PC-3 (cell line): Measurements from ENCODE around the gene DCDC2. TPM values are rescaled to one million over a fixed set of nuclear protein-coding genes. Genes with fewer than 3 reads are reported as not detected.

Experiments
- ATAC-seq: fragments of 200-7000 bp; cut with Tn5 transposase; 2 replicates; pipeline ENCODE4 v1.9.1; 2020; ENCODE audit warnings: mild to moderate bottlenecking, moderate library complexity
- BruUV-seq: library from RNA; stranded (reverse); fragments of 400-500 nt; replicated peaks from 2 replicates; lab custom pipeline; 2021; lab: Mats Ljungman, UMichigan
- CTCF ChIA-PET: fragments of 300-600 bp; sonication (Branson Sonifier 250); formaldehyde crosslinking; loops from one replicate; lab custom pipeline; 2022; ENCODE audit warnings: antibody characterized with exemption; lab: Charles Lee
- POLR2A ChIA-PET: fragments of 300-600 bp; sonication (Branson Sonifier 250); formaldehyde crosslinking; loops from one replicate; lab custom pipeline; 2022; ENCODE audit warnings: antibody characterized with exemption; ENCODE audit not compliant: unreplicated experiment; lab: Charles Lee
- DNase-seq: peaks from one replicate; pipeline ENCODE4 v3.0.0-alpha.2; 2015
- H2AFZ ChIP-seq: fragments of 300-600 bp; sonication (generic); 2 replicates; pipeline ENCODE4 v1.6.0; 2016; ENCODE audit warnings: antibody characterized with exemption, low read length
- H3F3A ChIP-seq: fragments of 300-600 bp; sonication (generic); one replicate; pipeline ENCODE4 v1.6.0; 2017; ENCODE audit warnings: antibody characterized with exemption, low read length, control low read depth, mild to moderate bottlenecking; ENCODE audit not compliant: unreplicated experiment
- H3K27ac ChIP-seq: fragments of 300-600 bp; sonication (generic); 2 replicates; pipeline ENCODE4 v1.5.1; 2016; ENCODE audit warnings: mild to moderate bottlenecking, low read length
- H3K27me3 ChIP-seq: fragments of 300-600 bp; sonication (generic); 2 replicates; pipeline ENCODE4 v1.6.1; 2016; ENCODE audit warnings: low read length, mixed read lengths
- H3K36me3 ChIP-seq: fragments of 300-600 bp; sonication (generic); 2 replicates; pipeline ENCODE4 v1.6.1; 2016; ENCODE audit warnings: low read depth, mixed run types, low read length, mixed read lengths
- H3K4me1 ChIP-seq: fragments of 300-600 bp; sonication (generic); 2 replicates; pipeline ENCODE4 v1.5.1; 2016; ENCODE audit warnings: low read length; ENCODE audit not compliant: insufficient read depth
- H3K4me2 ChIP-seq: fragments of 300-600 bp; sonication (generic); 2 replicates; pipeline ENCODE4 v1.6.0; 2016; ENCODE audit warnings: low read length
- H3K4me3 ChIP-seq: fragments of 300-600 bp; sonication (generic); 2 replicates; pipeline ENCODE4 v1.5.1; 2016; ENCODE audit warnings: mild to moderate bottlenecking, low read length, mixed read lengths
- H3K79me2 ChIP-seq: fragments of 300-600 bp; sonication (generic); 2 replicates; pipeline ENCODE4 v1.6.1; 2017; ENCODE audit warnings: low read length, mixed read lengths
- H3K9ac ChIP-seq: fragments of 300-600 bp; sonication (generic); 2 replicates; pipeline ENCODE4 v1.6.0; 2016; ENCODE audit warnings: mild to moderate bottlenecking, low read length
- H3K9me2 ChIP-seq: fragments of 300-600 bp; sonication (generic); replicated peaks from 2 replicates; pipeline ENCODE4 v1.6.1; 2016; ENCODE audit warnings: mixed run types, low read length, mixed read lengths
- H3K9me3 ChIP-seq: fragments of 300-600 bp; sonication (generic); 2 replicates; pipeline ENCODE4 v1.6.1; 2016; ENCODE audit warnings: low read length, mixed read lengths
- H4K20me1 ChIP-seq: fragments of 300-600 bp; sonication (generic); 2 replicates; pipeline ENCODE4 v1.6.1; 2016; ENCODE audit warnings: low read length, mixed read lengths
- CTCF ChIP-seq: fragments of 300-600 bp; sonication (generic); conservative IDR thresholded peaks from 2 replicates; pipeline ENCODE4 v1.5.1; 2017; ENCODE audit warnings: antibody characterized with exemption, low read depth, mild to moderate bottlenecking, low read length
- EZH2 ChIP-seq: fragments of 300-600 bp; sonication (generic); IDR thresholded peaks from one replicate; pipeline ENCODE4 v1.6.1; 2017; ENCODE audit warnings: antibody characterized with exemption, mild to moderate bottlenecking, low read length; ENCODE audit not compliant: unreplicated experiment
- EZH2phosphoT487 ChIP-seq: fragments of 300-600 bp; sonication (generic); IDR thresholded peaks from 2 replicates; pipeline ENCODE4 v1.6.1; 2018; ENCODE audit warnings: mild to moderate bottlenecking, antibody characterized with exemption, low read length, borderline replicate concordance
- intact Hi-C: fragments of 100-400 bp; cut with micrococcal nuclease; formaldehyde crosslinking; loops from 2 replicates; pipeline ENCODE4 v1.9.0; 2023
- total RNA-seq: library from RNA; depleted of rRNA; stranded (reverse); fragments of >200 nt; gene quantifications from 2 replicates; pipeline ENCODE4 v1.2.3, GENCODE V29; 2014

DCDC2 gene
- total RNA-seq, 1 experiment from 2014 or later = 0.11 TPM

- ChIA-PET CTCF (no interaction called here), POLR2A (no interaction called here)
- no peak overlapping the region for H3K4me2 ChIP-seq
- DNase-seq (peak; percentile 77), ATAC-seq (no peak)
- H3K9me2 ChIP-seq = no peaks in the 10 kb centered on the region; the same call in 1 of the 2 replicates
- H2AFZ ChIP-seq = no peak overlapping the region
- H3K9ac ChIP-seq = no peak overlapping the region
- no TSS peak for BruUV-seq
- no peaks in the 10 kb centered on the region for H3F3A ChIP-seq
- no peak overlapping the region for H3K4me3 ChIP-seq
- intact Hi-C loops = no loop called here
- peaks cover 44% of the 10 kb centered on the region for H3K27me3 ChIP-seq
- no peak for TF ChIP-seq CTCF
- TF ChIP-seq EZH2phosphoT487 = no peak
- TF ChIP-seq EZH2 = no peak
- H4K20me1 ChIP-seq = no peaks in the 10 kb centered on the region
- no peaks in the 10 kb centered on the region for H3K36me3 ChIP-seq
- H3K4me1 ChIP-seq = no peaks in the 10 kb centered on the region
- H3K9me3 ChIP-seq = no peaks in the 10 kb centered on the region
- H3K27ac ChIP-seq = no peak overlapping the region
- no peaks in the 10 kb centered on the region for H3K79me2 ChIP-seq
Measured at GRCh38 chr6:24126586-24127192, 231.2 kb downstream of the DCDC2 start.

- no peak within 1 kb of the TSS for H3K4me3 ChIP-seq
- no peak within 1 kb of the TSS for H3K4me2 ChIP-seq
- TF ChIP-seq EZH2 = no peak
- no peak for TF ChIP-seq EZH2phosphoT487
- no peak for TF ChIP-seq CTCF
- no peak within 1 kb of the TSS for H3K27ac ChIP-seq
- no peaks in the 10 kb centered on the region for H4K20me1 ChIP-seq
- no peak for ATAC-seq
- H3K27me3 ChIP-seq = peaks cover 49% of the 10 kb centered on the region
- ChIA-PET CTCF (no interaction called here), POLR2A (no interaction called here)
- H3K4me1 ChIP-seq = no peaks in the 10 kb centered on the region
- no peaks in the 10 kb centered on the region for H3K36me3 ChIP-seq
- no peak within 1 kb of the TSS for H3K9ac ChIP-seq
- no peaks in the 10 kb centered on the region for H3K9me3 ChIP-seq
- no peak within 1 kb of the TSS for H2AFZ ChIP-seq
- no peak for DNase-seq
- intact Hi-C loops = no loop called here
- BruUV-seq = no TSS peak
- H3K79me2 ChIP-seq = no peaks in the 10 kb centered on the region
- no peaks in the 10 kb centered on the region for H3F3A ChIP-seq
- H3K9me2 ChIP-seq = no peaks in the 10 kb centered on the region; the same call in 1 of the 2 replicates
Measured at GRCh38 chr6:24125980-24126379, 231.9 kb downstream of the DCDC2 start, which contains the start of gene NRSN1. NRSN1 (plus strand) TSS chr6:24126215; CDS start chr6:24134328, 8,113 bp downstream.

GRCh38 chr6:24122139-24122538, 235.7 kb downstream of the DCDC2 start:
- Histone ChIP-seq H3K79me2 (no peaks in the 10 kb centered on the region), H2AFZ (no peak overlapping the region), H3K4me1 (no peaks in the 10 kb centered on the region), H3F3A (no peaks in the 10 kb centered on the region), H4K20me1 (no peaks in the 10 kb centered on the region), H3K27ac (no peak overlapping the region), H3K27me3 (peaks cover 59% of the 10 kb centered on the region), H3K9ac (no peak overlapping the region), H3K9me2 (no peaks in the 10 kb centered on the region), H3K9me3 (no peaks in the 10 kb centered on the region), H3K36me3 (no peaks in the 10 kb centered on the region), H3K4me3 (no peak overlapping the region), H3K4me2 (no peak overlapping the region)
- TF ChIP-seq CTCF = no peak
- no peak for TF ChIP-seq EZH2phosphoT487
- no peak for TF ChIP-seq EZH2
- BruUV-seq = no TSS peak
- DNase-seq (no peak), ATAC-seq (no peak)
- ChIA-PET POLR2A (no interaction called here), CTCF (no interaction called here)
- intact Hi-C loops = no loop called here
